Peyer's patch (tissue), 4 donors: ENCODE results near the gene CYP27C1.

Source experiments
- CTCF ChIP-seq, 6 experiments: fragments of 450-650 bp in 4 of 6; fragments of 200-600 bp in 2 of 6; sonication (generic) in 1 of 6; IDR thresholded peaks; one replicate each; pipeline ENCODE4 v1.5.1; 2017 to 2019; ENCODE audit warnings: antibody characterized with exemption in 6 of 6, mild to moderate bottlenecking in 3 of 6, moderate library complexity in 1 of 6
- POLR2A ChIP-seq, 2 donors: fragments of 450-650 bp; IDR thresholded peaks; one replicate each; pipeline ENCODE4 v1.5.1; 2017; ENCODE audit warnings: antibody characterized with exemption in 2 of 2, mild to moderate bottlenecking in 2 of 2, moderate library complexity in 2 of 2

- no peak for TF ChIP-seq CTCF (IDR thresholded peaks at IDR 0.05)
- TF ChIP-seq POLR2A (IDR thresholded peaks at IDR 0.05): no peak
Observed at GRCh38 chr2:127196549-127196948, 23.6 kb downstream of the CYP27C1 start.
